PC-9 (cell line): ENCODE data around the gene RSL1D1.

ENCODE experiments used
- EZH2 ChIP-seq: fragments of 200-600 bp; sonication (generic); IDR thresholded peaks from 2 replicates; pipeline ENCODE4 v1.8.0; 2017; ENCODE audit warnings: antibody characterized with exemption, low read depth
- TF ChIP-seq, protein P1 (sequence below): fragments of 200-600 bp; sonication (generic); conservative IDR thresholded peaks from 2 replicates; pipeline ENCODE4 v1.6.1; 2017; ENCODE audit warnings: mixed run types, antibody characterized with exemption, mild to moderate bottlenecking, moderate library complexity

DNA sequence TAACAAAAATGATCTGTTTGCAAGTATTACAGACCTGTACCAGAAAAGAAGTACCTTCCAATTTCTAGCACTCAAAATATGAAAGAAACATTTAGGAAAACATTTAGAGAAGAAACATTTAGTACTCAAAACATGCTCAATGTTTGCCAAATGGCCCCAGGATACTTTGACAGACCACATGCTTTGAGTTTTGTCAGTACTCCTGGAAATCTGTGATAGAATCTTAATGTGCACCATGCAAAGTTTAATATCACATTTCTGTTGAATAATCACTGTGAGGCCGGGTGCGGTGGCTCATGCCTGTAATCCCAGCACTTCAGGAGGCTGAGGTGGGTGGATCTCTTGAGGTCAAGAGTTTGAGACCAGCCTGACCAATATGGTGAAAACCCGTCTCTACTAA is 45.8 kb downstream of the RSL1D1 start:
- TF ChIP-seq, protein P1, sequence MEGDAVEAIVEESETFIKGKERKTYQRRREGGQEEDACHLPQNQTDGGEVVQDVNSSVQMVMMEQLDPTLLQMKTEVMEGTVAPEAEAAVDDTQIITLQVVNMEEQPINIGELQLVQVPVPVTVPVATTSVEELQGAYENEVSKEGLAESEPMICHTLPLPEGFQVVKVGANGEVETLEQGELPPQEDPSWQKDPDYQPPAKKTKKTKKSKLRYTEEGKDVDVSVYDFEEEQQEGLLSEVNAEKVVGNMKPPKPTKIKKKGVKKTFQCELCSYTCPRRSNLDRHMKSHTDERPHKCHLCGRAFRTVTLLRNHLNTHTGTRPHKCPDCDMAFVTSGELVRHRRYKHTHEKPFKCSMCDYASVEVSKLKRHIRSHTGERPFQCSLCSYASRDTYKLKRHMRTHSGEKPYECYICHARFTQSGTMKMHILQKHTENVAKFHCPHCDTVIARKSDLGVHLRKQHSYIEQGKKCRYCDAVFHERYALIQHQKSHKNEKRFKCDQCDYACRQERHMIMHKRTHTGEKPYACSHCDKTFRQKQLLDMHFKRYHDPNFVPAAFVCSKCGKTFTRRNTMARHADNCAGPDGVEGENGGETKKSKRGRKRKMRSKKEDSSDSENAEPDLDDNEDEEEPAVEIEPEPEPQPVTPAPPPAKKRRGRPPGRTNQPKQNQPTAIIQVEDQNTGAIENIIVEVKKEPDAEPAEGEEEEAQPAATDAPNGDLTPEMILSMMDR, result no peak
- no peak for TF ChIP-seq EZH2
